SK-N-MC (cell line): ENCODE measurements around the gene B3GALT5.

Source experiments
- DNase-seq: peaks from one replicate; pipeline ENCODE4 v3.0.0-alpha.2; 2011; ENCODE audit warnings: low read depth, low spot score
- H3K27ac ChIP-seq: fragments of 200-600 bp; sonication (generic); 2 replicates; pipeline ENCODE4 v1.5.1; 2016; ENCODE audit warnings: mixed run types
- H3K36me3 ChIP-seq: fragments of 200-600 bp; sonication (generic); 2 replicates; pipeline ENCODE4 v1.6.1; 2017; ENCODE audit warnings: antibody characterized with exemption, low read length, mixed read lengths; ENCODE audit not compliant: insufficient read depth
- H3K4me3 ChIP-seq: fragments of 200-600 bp; sonication (generic); 2 replicates; pipeline ENCODE4 v1.5.1; 2016
- H3K9ac ChIP-seq: fragments of 200-600 bp; sonication (generic); 2 replicates; pipeline ENCODE4 v1.8.0; 2017; ENCODE audit warnings: mixed run types, mixed read lengths; ENCODE audit not compliant: insufficient read length
- H3K9me3 ChIP-seq: fragments of 200-600 bp; sonication (generic); 2 replicates; pipeline ENCODE4 v1.6.1; 2017; ENCODE audit warnings: low read depth, mild to moderate bottlenecking, antibody characterized with exemption, low read length, moderate library complexity, mixed read lengths
- EZH2 ChIP-seq: fragments of 200-600 bp; sonication (generic); IDR thresholded peaks from one replicate; pipeline ENCODE4 v1.6.1; 2017; ENCODE audit warnings: antibody characterized with exemption
- FOXP2 ChIP-seq: optimal IDR thresholded peaks from 2 replicates; pipeline ENCODE3; 2011; ENCODE audit warnings: mild to moderate bottlenecking, moderate library complexity; ENCODE audit not compliant: insufficient read depth; ENCODE audit errors: extremely low read length, control extremely low read depth
- POLR2AphosphoS5 ChIP-seq: IDR thresholded peaks from 2 replicates; pipeline ENCODE4 v1.6.1; 2012; ENCODE audit warnings: mild to moderate bottlenecking, low read depth, low read length, borderline replicate concordance

B3GALT5 gene

DNA sequence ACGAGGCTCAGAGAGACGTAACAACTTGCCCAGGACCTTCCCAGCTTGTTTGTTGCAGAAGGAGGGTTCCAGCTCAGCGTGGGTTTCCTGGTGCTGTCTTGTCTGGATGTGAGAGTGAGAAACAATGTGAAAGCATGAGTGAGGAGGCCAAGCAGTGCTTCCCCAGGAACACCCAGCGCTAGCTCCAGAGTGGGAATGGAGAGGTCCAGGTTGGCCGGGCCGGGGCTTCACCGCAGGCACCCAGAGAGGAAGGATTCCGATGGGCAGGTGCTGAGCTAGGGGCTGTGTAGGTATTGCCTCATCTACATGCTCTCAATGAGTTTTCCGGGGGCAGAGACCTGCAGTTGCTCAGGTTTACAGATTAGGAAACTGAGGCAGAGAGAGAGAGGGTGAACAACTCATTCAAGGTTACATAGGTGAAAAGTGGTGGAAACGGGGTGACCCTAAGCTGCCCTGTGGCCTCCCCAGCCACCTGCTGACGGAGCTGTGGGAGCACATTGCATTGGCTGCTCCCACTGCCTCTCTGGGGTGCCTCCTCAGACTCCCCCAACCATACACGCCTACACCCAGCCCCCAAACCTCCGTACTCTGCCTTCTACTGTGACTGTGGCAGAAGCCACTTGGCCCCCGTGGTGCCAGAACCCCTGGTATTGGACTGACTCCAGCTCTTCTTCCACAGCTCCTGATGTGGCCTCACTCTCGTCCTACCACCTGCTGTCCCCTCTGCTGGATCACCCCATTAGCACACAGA is 51.2 kb downstream of the B3GALT5 start:
- no peaks in the 10 kb centered on the region for H3K36me3 ChIP-seq
- TF ChIP-seq FOXP2: no peak
- TF ChIP-seq EZH2: no peak
- TF ChIP-seq POLR2AphosphoS5: no peak
- H3K9ac ChIP-seq: no peak overlapping the region
- no peak for DNase-seq
- H3K4me3 ChIP-seq: no peak overlapping the region
- no peaks in the 10 kb centered on the region for H3K9me3 ChIP-seq
- no peak overlapping the region for H3K27ac ChIP-seq

DNA sequence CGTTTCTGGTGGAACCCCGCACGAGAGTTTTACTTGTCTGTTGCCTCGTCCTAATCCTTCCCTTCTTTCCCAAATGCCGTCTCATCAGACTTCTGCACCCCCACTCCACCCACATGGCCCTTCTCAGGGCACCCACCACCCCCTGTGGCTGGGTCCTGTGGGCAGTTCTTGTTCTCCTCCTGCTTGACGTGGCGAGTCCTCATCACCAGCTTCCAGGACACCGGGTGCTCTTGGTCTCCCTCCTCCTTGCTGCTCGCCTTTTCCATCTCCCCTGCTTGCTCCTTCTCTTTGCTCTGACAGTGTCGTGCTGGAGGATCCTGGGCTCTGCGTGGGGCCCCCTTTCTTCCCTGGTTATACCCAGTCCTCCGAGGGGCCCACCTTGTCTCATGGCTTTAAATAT is 51.8 kb downstream of the B3GALT5 start:
- H3K9ac ChIP-seq: no peak overlapping the region
- TF ChIP-seq EZH2: no peak
- no peak overlapping the region for H3K4me3 ChIP-seq
- H3K36me3 ChIP-seq: no peaks in the 10 kb centered on the region
- H3K9me3 ChIP-seq: no peaks in the 10 kb centered on the region
- no peak overlapping the region for H3K27ac ChIP-seq
- no peak for DNase-seq

DNA sequence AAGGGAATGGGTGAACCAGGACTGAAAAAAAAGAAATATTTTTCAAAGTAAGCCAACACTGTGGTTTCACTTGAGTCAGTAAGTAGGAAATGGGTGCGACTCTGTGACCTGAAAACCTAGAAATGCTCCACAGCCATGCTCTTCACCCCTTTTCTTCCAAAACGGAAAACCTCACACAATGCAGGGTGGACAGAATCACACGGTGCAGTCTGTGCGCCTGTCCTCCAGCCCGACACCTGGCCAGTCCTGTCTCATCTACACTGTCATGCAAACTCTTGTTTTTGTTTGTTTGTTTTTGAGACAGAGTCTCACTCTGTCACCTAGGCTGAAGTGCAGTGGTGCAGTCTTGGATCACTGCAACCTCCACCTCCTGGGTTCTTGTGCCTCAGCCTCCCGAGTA is 53.3 kb downstream of the B3GALT5 start:
- DNase-seq: no peak
- TF ChIP-seq FOXP2 (no peak), POLR2AphosphoS5 (no peak), EZH2 (no peak)

DNA sequence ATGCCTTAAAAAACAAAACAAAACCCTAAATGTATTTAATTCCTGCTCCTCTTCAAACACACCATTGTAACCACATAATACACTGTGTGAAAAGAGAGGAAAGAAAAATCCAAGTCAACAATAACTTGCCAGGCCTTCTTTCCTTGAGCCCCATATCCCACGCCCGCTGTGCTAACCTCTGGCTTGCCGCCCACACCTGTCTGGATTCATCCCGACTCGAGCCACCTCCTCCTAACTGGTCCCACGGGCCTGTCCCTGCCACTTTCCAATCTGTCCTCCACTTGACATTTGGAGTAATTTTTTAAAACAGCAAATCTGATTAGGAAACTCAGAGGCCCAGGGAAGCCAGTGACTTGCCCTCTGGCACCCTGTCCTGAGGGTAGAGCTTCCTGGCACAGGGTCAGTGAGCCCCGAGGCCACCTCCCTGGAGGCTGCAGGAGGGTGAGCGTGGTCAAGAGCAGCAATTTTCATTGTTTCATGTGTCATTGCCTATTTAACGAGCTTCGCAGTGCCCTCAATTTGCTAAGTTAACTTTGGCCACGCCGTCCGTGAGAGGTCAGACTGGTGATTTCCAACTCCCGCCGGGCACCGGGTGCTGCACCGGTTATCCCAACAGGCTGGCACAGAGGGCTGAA is 54.1 kb downstream of the B3GALT5 start:
- TF ChIP-seq FOXP2 (no peak), POLR2AphosphoS5 (no peak), EZH2 (no peak)
- DNase-seq: no peak
- H3K9me3 ChIP-seq: no peaks in the 10 kb centered on the region
- no peak overlapping the region for H3K4me3 ChIP-seq
- no peaks in the 10 kb centered on the region for H3K36me3 ChIP-seq
- H3K27ac ChIP-seq: no peak overlapping the region
- no peak overlapping the region for H3K9ac ChIP-seq

More for the DNA sequence above, 53.3 kb downstream of the B3GALT5 start:
- H3K9ac ChIP-seq: no peak overlapping the region
- H3K36me3 ChIP-seq: no peaks in the 10 kb centered on the region
- no peak overlapping the region for H3K4me3 ChIP-seq
- no peak overlapping the region for H3K27ac ChIP-seq
- H3K9me3 ChIP-seq: no peaks in the 10 kb centered on the region

DNA sequence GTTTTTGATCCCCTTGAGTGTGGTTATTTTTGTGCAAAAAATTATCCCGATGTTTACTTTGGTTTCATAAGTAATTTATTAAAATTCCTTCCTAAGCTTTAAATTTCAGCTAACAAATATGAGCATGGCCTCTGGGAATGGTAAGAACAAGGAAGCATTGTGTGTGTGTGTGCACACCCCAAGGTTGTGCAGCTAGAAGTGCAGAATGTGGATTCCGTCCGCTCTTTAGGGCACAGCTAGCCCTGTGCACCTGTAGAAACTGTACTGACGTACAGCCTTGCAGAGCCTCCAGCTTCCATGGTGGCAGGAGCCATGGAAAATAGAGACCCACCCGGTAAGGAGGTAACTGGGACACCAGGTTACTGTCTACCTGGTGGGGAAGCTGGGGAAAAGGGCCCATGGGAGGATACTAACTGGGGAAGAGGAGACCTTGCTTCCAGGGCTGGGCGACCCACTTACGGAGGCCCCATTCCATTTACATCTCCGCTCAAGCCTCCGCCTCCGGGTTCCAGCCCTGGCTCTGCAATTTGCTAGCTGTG is 54.7 kb downstream of the B3GALT5 start:
- H3K27ac ChIP-seq: no peak overlapping the region
- DNase-seq: no peak

DNA sequence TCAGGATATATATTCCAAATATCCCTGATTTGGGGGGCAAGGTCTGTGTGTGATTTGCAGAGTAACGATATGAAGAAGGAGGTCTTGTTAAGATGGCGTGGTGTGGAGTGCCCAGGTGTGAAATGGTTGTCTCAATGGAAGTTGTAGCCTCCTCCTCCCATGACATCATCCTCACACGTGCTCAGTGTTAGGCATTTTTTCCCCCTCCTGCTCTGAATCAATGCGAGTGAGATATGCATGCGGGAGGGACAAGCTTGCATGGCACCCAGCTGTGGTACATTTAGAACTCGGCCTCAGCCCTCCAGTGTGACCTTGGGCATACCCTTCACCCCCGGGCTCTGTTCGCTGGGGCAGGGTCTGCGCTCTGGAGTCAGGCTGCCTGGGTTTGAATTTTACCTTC is 55.6 kb downstream of the B3GALT5 start:
- Histone ChIP-seq H3K9me3 (no peaks in the 10 kb centered on the region), H3K9ac (no peak overlapping the region), H3K4me3 (no peak overlapping the region), H3K27ac (no peak overlapping the region), H3K36me3 (no peaks in the 10 kb centered on the region)
- no peak for DNase-seq
- TF ChIP-seq FOXP2: no peak
- TF ChIP-seq EZH2: no peak
- TF ChIP-seq POLR2AphosphoS5: no peak

More for the DNA sequence above, 54.7 kb downstream of the B3GALT5 start:
- Histone ChIP-seq H3K4me3 (no peak overlapping the region), H3K9ac (no peak overlapping the region), H3K36me3 (no peaks in the 10 kb centered on the region), H3K9me3 (no peaks in the 10 kb centered on the region)
- no peak for TF ChIP-seq FOXP2
- no peak for TF ChIP-seq POLR2AphosphoS5
- no peak for TF ChIP-seq EZH2

DNA sequence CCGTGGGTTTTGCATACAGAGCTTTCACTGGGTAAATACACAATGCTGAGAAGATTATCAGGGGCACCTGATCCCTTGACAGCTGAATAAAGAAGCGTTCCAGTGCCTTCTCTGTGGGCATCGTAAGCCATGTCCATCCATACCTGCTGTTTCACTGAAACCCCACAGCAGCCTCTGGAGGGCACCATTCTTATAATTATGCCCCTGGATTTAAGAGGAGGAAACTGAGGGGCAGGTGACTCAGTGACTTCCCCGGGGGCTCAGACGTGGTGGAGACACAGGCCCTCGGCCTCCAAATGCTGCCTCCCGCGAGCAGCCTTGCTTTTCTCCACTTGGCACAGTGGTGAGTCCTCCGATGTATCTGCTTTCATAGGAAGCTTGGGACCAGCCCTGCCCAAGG is 56.7 kb downstream of the B3GALT5 start:
- Histone ChIP-seq H3K9me3 (no peaks in the 10 kb centered on the region), H3K9ac (no peak overlapping the region), H3K27ac (no peak overlapping the region), H3K4me3 (no peak overlapping the region), H3K36me3 (no peaks in the 10 kb centered on the region)
- TF ChIP-seq EZH2: no peak
- no peak for TF ChIP-seq POLR2AphosphoS5
- TF ChIP-seq FOXP2: no peak
- DNase-seq: no peak

DNA sequence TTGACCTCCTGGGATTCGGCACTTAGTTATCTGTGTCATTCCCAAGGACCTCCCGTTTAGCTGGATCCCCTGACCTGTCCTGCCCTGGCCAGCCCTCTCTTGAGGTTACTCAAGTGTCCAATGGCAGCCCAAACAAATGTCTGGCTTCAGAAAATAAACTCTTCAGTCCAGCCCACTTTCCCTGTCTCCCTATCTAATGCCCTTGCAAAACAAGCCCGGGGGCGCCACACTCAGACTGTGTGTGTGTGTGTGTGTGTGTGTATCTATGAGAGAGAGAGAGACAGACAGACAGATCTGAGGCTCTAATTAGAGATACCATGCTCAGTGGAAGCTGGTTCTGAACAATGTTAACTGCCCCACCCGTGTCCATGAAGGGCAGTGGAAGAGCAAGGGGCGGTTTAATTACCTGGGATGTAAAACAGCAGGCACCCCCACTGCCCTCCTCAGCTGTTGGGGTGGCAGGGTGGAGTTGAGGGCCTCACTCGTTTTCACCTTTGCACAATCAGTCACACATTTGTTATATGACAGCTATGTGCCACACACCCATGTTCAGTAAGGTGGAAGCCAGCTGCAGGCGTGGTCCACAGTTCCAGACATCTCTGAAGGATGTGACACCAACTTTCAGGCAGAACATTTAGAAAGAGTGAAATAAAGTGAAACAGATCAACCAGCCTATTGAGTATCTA is 57.4 kb downstream of the B3GALT5 start:
- no peak overlapping the region for H3K27ac ChIP-seq
- TF ChIP-seq POLR2AphosphoS5 (no peak), EZH2 (no peak), FOXP2 (no peak)
- DNase-seq: no peak
- H3K9me3 ChIP-seq: no peaks in the 10 kb centered on the region
- H3K36me3 ChIP-seq: no peaks in the 10 kb centered on the region
- H3K4me3 ChIP-seq: no peak overlapping the region
- no peak overlapping the region for H3K9ac ChIP-seq
